Nephron progenitor cell (in vitro differentiated cells): Measurements from ENCODE around the gene ZKSCAN3.
"Not testable (repeated sequence)": the region's sequence is repeated elsewhere in the genome, so short reads cannot be mapped to it uniquely, and the experiment has no call there.

Experiments
- DNase-seq: peaks from one replicate; pipeline ENCODE4 v3.0.0; 2021
- H3K27ac Mint-ChIP-seq: 2 replicates; pipeline ENCODE4 v1.8.0; 2021; ENCODE audit warnings: mild to moderate bottlenecking, moderate library complexity, mixed read lengths
- H3K27me3 Mint-ChIP-seq: 2 replicates; pipeline ENCODE4 v1.8.0; 2021; ENCODE audit warnings: mild to moderate bottlenecking, low read depth, mixed read lengths; ENCODE audit not compliant: poor library complexity
- H3K36me3 Mint-ChIP-seq: 2 replicates; pipeline ENCODE4 v1.8.0; 2021; ENCODE audit warnings: low read depth, mixed read lengths
- H3K4me1 Mint-ChIP-seq: 2 replicates; pipeline ENCODE4 v1.8.0; 2021; ENCODE audit warnings: mixed read lengths
- H3K4me3 Mint-ChIP-seq: 2 replicates; pipeline ENCODE4 v1.8.0; 2021; ENCODE audit warnings: mild to moderate bottlenecking, moderate library complexity, mixed read lengths
- H3K9me3 Mint-ChIP-seq: 2 replicates; pipeline ENCODE4 v1.8.0; 2021; ENCODE audit warnings: mild to moderate bottlenecking, moderate library complexity, mixed read lengths
- TF ChIP-seq, protein P1 (sequence below): fragments of 200-600 bp; sonication (generic); IDR thresholded peaks from 2 replicates; pipeline ENCODE4 v1.5.0; 2021; ENCODE audit warnings: antibody characterized with exemption

ZKSCAN3 gene

DNA sequence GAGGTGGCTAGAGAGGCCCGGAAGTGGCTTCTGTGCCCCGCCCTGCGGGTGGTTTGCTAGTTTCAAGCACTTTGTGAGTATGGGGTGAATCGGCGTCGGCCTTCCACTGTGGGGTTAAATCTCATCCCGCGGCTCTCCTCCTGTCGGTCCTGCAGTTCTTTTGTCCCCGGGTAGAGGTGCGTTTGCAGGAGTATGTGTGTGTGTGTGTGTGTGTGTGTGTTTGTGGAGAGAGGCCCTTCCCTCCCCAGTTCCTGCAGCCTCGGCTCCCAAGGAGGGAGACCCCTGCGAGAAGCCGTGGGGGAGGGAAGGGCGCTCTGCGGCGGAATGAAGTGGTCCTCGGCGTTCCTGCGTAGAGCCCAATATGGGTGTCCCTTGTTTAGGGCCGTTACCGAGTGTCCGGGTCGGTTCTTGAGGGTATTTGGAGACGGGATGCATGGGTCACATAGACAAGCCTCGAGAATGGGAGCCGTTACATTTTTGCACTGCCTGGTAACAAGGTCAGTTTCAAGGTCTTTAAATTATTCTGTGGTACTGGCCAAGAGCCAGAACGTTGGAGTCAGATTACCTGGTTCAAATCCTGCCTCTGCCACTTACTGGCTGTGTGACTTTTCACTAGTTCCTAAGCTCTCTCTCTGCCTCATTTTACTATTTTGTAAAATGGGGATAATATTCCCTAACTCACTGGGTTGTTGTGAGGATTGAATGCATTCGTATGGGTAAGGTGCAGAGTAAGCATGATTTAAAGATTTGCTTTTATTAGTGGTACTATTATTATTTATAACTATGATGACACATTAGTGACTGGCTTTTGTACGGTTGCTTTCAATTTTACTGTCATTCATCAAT is at the start of gene ZKSCAN3:
Gene ZKSCAN3, plus strand, starts transcription at position 56 of the 846 bp plus-strand sequence. CDS start 9,640 bp downstream, outside the sequence.
- DNase-seq: peak; percentile 79
- TF ChIP-seq, protein P1, sequence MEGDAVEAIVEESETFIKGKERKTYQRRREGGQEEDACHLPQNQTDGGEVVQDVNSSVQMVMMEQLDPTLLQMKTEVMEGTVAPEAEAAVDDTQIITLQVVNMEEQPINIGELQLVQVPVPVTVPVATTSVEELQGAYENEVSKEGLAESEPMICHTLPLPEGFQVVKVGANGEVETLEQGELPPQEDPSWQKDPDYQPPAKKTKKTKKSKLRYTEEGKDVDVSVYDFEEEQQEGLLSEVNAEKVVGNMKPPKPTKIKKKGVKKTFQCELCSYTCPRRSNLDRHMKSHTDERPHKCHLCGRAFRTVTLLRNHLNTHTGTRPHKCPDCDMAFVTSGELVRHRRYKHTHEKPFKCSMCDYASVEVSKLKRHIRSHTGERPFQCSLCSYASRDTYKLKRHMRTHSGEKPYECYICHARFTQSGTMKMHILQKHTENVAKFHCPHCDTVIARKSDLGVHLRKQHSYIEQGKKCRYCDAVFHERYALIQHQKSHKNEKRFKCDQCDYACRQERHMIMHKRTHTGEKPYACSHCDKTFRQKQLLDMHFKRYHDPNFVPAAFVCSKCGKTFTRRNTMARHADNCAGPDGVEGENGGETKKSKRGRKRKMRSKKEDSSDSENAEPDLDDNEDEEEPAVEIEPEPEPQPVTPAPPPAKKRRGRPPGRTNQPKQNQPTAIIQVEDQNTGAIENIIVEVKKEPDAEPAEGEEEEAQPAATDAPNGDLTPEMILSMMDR: no peak
- Mint-ChIP-seq H3K36me3 (peaks cover 30% of the 10 kb centered on the region), H3K4me1 (peaks cover 32% of the 10 kb centered on the region), H3K27ac (peak within 1 kb of the TSS; percentile 91), H3K9me3 (peaks cover 24% of the 10 kb centered on the region), H3K4me3 (peak within 1 kb of the TSS; percentile 97), H3K27me3 (peaks cover 35% of the 10 kb centered on the region)

- Mint-ChIP-seq H3K4me3 (no peak overlapping the region), H3K27me3 (no peaks in the 10 kb centered on the region), H3K36me3 (peaks cover 70% of the 10 kb centered on the region), H3K27ac (no peak overlapping the region), H3K4me1 (no peaks in the 10 kb centered on the region), H3K9me3 (peaks cover 29% of the 10 kb centered on the region)
- DNase-seq: no peak
- TF ChIP-seq, protein P1: no peak
Observed at GRCh38 chr6:28303570-28303969, 46.2 kb upstream of the ZKSCAN3 start.

DNA sequence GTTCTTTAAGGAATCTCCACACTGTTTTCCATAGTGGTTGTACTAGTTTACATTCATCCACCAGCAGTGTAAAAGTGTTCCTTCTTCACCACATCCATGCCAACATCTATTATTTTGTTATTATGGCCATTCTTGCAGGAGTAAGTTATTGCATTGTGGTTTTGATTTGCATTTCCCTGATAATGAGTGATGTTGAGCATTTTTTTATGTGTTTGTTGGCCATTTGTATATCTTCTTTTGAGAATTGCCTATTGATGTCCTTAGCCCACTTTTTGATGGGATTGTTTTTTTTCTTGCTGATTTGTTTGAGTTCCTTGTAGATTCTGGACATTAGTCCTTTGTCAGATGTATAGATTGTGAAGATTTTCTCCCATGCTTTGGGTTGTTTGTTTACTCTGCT is 43.4 kb upstream of the ZKSCAN3 start:
- H3K36me3 Mint-ChIP-seq: peaks cover 77% of the 10 kb centered on the region
- not testable (repeated sequence) for H3K27ac Mint-ChIP-seq, H3K4me1 Mint-ChIP-seq, H3K27me3 Mint-ChIP-seq, H3K4me3 Mint-ChIP-seq, DNase-seq
- H3K9me3 Mint-ChIP-seq: peaks cover 47% of the 10 kb centered on the region

DNA sequence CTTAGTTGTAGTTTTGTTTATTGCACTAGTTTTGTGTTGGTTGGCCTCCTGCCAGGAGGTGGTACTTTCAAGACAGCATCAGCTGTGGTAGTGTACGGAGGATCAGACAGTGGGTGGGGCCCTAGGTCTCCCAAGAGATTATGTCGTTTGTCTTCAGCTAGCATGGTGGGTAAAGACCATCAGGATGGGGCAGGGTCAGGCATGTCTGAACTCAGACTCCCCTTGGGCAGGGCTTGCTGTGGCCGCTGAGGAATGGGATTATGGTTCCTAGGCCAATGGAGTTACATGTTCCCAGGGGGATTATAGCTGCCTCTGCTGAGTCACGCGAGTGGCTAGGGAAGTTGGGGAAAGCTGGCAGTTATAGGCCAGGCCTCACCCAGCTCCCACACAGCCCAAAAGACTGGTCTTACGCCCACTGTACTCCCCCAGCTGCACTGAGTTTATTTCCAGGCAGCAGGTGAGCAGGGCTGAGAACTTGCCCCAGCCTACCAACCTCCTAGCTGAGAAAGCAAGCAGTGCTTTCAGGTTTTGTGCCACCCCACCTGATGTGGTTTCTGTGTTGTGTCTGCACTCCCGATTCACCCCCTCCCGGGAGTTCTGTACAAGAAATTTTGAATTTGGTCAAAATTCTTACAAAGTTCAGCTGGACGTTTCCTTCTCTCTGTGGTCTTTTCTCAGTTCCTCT is 38.5 kb upstream of the ZKSCAN3 start:
- Mint-ChIP-seq H3K4me3 (no peak overlapping the region), H3K4me1 (peaks cover 10% of the 10 kb centered on the region), H3K27ac (peak overlapping the region; percentile 78), H3K27me3 (no peaks in the 10 kb centered on the region), H3K36me3 (peaks cover 59% of the 10 kb centered on the region), H3K9me3 (peaks cover 41% of the 10 kb centered on the region)
- TF ChIP-seq, protein P1: no peak
- DNase-seq: no peak

- Mint-ChIP-seq H3K27ac (no peak overlapping the region), H3K36me3 (peaks cover 45% of the 10 kb centered on the region), H3K27me3 (peaks cover 1% of the 10 kb centered on the region), H3K9me3 (peaks cover 25% of the 10 kb centered on the region), H3K4me1 (peaks cover 10% of the 10 kb centered on the region), H3K4me3 (no peak overlapping the region)
- TF ChIP-seq, protein P1: no peak
- no peak for DNase-seq
Observed at GRCh38 chr6:28312939-28313338, 36.8 kb upstream of the ZKSCAN3 start.

DNA sequence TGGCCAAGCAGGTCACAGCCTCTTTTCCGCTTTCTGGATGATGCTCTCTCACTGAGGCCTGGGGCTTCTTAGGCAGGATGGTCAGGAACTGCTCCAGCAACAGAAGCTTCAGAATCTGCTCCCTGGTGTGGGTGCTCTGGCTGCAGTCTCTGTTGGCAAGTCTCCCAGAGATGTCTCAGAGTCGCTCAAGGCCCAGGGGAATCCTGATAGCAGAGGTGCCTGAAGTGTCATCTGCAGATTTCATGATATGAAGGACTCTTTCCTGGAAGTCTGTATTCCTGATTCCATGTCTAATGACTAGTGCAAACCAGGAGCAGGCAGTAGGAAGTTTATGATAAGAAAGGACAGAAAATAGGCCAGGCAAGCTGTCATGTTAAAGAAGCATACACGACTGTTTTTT is 34.1 kb upstream of the ZKSCAN3 start:
- peaks cover 3% of the 10 kb centered on the region for H3K27me3 Mint-ChIP-seq
- TF ChIP-seq, protein P1: no peak
- H3K4me3 Mint-ChIP-seq: no peak overlapping the region
- peaks cover 5% of the 10 kb centered on the region for H3K9me3 Mint-ChIP-seq
- peaks cover 18% of the 10 kb centered on the region for H3K36me3 Mint-ChIP-seq
- peaks cover 10% of the 10 kb centered on the region for H3K4me1 Mint-ChIP-seq
- no peak overlapping the region for H3K27ac Mint-ChIP-seq
- DNase-seq: no peak

DNA sequence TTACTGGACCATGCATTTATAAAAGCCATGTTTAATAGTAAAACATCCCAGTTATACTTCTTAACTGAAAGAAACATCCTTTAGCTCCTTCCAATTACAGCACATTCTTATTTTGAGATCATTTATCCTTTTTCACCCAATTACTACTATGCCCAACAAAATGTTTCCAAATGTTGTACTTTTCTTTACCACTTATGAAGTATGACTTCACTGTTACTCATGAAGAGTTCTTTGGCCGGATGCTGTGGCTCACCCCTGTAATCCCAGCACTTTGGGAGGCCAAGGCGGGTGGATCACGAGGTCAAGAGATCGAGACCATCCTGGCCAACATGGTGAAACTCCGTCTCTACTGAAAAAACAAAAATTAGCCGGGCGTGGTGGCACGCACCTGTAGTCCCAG is 31.9 kb upstream of the ZKSCAN3 start:
- not testable (repeated sequence) for DNase-seq, H3K36me3 Mint-ChIP-seq, H3K4me1 Mint-ChIP-seq, H3K4me3 Mint-ChIP-seq, H3K27ac Mint-ChIP-seq
- peaks cover 12% of the 10 kb centered on the region for H3K9me3 Mint-ChIP-seq
- H3K27me3 Mint-ChIP-seq: peaks cover 12% of the 10 kb centered on the region
